GM12865 (cell line): ENCODE data around the gene MCF2L2.

Experiments used
- DNase-seq: peaks from one replicate; pipeline ENCODE4 v3.0.0; 2010; ENCODE audit warnings: low read depth
- H3K4me3 ChIP-seq: 2 replicates; pipeline ENCODE4 v1.5.1; 2011; ENCODE audit warnings: mild to moderate bottlenecking, low read depth, low read length, control low read depth
- TF ChIP-seq, protein P1 (sequence below): IDR thresholded peaks from 2 replicates; pipeline ENCODE4 v1.5.1; 2011; ENCODE audit warnings: low read length, control low read depth, low read depth, inconsistent platforms; ENCODE audit not compliant: insufficient read depth; ENCODE audit errors: missing control alignments

MCF2L2 gene

DNA sequence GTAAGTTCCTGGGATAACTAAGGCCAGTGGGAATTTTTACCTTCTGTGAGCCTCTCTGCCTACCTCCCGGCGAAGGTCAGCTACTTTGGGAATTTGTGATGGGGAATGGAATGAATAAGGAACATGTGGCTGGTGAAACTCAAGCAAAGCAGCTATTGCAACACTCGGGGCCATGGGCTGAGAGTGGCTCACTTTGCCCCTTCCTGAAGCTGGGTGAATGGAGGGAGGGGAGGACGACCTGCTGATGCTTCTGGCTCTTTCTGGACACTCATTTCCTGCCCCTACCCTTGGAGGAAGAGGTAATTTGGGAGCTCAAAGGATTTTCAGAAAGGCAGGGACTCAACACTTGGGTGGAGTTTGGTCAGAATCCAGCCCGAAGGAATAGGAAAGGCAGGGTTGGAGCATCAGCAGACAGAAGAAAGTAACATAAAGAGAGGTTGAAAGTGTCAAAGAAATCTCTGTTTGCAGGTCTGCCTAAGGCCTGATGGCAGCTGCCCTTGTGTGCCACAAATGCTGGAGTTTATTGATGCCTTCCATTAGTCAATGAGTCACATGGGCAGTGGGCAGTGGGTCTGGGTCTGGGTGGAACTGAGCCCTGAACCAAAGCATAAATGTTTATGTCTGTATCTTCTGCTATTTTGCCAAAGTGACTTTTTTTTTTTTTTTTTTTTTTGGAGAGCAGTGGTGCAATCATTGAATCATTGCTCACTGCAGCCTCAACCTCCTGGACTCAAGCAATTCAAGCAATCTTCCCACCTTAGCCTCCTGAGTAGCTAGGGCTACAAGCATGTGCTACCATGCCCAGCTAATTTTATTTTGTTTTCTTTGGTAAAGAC, 278.3 kb downstream of the MCF2L2 start:
- DNase-seq, result no peak
- no peak overlapping the region for H3K4me3 ChIP-seq
- TF ChIP-seq, protein P1, sequence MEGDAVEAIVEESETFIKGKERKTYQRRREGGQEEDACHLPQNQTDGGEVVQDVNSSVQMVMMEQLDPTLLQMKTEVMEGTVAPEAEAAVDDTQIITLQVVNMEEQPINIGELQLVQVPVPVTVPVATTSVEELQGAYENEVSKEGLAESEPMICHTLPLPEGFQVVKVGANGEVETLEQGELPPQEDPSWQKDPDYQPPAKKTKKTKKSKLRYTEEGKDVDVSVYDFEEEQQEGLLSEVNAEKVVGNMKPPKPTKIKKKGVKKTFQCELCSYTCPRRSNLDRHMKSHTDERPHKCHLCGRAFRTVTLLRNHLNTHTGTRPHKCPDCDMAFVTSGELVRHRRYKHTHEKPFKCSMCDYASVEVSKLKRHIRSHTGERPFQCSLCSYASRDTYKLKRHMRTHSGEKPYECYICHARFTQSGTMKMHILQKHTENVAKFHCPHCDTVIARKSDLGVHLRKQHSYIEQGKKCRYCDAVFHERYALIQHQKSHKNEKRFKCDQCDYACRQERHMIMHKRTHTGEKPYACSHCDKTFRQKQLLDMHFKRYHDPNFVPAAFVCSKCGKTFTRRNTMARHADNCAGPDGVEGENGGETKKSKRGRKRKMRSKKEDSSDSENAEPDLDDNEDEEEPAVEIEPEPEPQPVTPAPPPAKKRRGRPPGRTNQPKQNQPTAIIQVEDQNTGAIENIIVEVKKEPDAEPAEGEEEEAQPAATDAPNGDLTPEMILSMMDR, result no peak

DNA sequence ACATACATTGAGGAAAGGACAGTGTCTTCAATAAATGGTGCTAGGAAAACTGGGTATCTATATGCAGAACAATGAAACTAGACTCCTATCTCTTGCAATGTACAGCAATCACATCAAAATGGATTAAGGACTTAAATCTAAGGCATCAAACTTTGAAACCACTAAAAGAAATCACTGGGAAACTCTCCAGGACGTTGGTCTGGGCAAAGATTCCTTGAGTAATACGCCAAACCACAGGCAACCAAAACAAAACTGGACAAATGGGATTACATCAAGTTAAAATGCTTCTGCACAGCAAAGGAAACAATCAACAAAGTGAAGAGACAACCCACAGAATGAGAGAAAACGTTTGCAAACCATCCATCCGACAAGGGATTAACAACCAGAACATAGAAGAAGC, 280.4 kb downstream of the MCF2L2 start:
- TF ChIP-seq, protein P1, result no peak
- DNase-seq, result no peak
- no peak overlapping the region for H3K4me3 ChIP-seq

DNA sequence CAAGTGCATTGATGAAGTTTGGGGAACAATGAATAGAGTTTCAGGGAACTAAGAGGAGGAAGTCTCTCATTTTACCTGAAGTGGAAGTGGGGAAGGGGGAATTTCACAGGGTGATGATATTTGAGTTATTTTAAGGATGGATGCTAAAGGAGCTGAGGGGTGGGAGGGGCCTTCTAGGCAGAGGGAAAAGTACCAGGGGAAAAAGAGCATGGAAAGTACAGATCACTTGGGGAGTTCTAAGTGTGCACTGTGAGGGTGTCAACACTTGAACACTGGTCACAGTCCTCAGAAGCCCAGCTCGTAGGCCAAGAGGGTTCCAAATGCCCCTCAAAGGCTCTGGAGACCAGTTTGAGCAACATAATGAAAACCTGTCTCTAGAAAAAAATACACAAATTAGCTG, 284.1 kb downstream of the MCF2L2 start:
- DNase-seq, result no peak
- no peak overlapping the region for H3K4me3 ChIP-seq
- TF ChIP-seq, protein P1, result no peak

DNA sequence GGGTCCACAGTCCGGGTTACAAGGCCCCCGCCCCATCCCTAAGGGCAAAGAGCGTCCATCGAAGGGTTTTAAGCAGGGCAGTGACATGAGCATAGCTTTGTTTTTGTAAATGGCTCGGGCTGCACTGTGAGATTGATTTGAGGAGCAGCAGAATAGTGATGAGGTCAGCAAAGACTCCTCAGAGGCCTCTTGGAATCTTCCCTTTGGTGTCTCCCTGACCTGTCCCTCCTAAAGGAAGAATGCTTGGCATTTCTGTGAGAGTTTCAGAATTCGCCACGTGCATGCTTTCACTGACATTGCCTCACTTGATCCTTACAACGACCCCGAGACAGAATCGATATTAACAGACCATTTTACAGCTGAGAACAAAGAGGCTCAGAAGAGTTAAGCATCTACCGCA, 286.2 kb downstream of the MCF2L2 start:
- TF ChIP-seq, protein P1, result no peak
- DNase-seq, result no peak

DNA sequence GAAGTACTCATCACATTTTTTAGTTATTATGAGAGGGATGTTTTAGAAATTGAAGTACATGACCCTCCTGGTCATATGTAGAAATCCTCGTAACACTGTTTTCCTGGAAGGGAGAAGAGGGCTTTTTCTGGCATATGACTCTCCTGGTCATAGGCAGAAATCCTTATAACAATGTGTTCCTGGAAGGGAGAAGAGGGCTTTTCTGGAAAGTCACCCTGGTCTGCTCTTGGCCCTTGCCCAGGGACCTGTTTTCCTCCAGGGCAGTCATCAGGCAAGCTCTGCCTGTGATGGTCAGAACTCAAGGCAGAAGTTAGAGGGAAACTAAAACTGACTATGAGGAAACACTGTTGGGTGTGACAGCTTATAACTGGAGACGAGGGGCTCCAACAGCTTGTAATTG, 293.6 kb downstream of the MCF2L2 start:
- H3K4me3 ChIP-seq, result no peak overlapping the region
- TF ChIP-seq, protein P1, result no peak
- no peak for DNase-seq

More for the DNA sequence above, 286.2 kb downstream of the MCF2L2 start:
- no peak overlapping the region for H3K4me3 ChIP-seq

DNA sequence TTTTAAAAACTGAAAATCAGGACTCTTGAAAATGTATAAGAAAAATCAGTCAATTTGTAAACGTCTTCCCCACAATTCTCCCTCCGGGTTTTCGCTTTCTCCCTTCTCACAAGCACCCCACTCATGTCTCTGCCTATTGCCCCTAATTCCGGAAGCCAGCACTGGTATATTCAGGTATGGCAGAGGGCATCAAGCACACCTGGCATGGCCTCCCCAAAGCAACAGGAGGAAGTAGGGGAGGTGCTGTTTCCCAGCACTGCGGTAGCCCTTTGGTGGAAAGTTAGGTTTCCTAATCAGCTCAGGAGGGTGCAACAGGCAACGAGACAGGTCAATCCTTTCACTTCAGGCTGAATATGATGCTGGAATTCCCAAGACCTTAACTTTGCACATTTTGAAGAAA, 296.0 kb downstream of the MCF2L2 start:
- H3K4me3 ChIP-seq, result no peak overlapping the region

More for the DNA sequence above, 296.0 kb downstream of the MCF2L2 start:
- TF ChIP-seq, protein P1, result no peak
- no peak for DNase-seq
